Measurements from ENCODE around the gene SEPTIN5. TPM values are rescaled to one million over a fixed set of nuclear protein-coding genes. Genes with fewer than 3 reads are reported as not detected.

Gene SEPTIN5
- total and polyA plus RNA-seq, 12 donors: 3.7 to 73.4 (median 14.9) TPM

DNA sequence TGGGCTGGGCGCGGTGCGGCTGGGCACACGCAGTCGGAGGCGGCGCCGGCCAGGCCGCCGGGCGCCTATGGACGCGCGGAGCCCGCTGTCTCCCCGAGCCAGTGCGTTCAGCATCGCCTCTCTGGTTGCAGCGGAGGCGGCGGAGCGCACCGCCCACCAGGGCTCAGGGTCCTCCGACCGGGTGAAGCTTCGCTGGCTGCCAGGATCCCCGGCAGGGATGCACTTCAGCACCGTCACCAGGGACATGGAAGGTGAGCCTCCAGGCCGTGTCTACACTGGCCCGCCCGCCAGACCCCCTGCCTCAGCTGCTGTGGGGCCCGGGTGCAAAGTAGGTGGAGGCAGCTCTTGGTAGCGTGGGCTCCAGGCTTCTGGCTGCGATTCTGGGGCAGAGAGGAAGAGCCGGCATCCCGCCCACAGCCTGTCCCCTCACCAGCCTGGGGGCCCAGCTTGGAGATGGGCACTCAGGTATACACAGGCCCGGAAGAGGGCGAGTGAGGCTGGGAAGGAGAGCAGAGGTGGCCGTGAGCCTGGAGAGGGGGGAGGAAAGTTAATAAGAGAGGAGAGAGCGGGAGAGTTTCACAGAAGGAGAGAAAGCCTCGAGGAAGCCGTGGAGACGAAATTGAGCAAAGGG, 45.2 kb downstream of the SEPTIN5 start:
- no peaks in the 10 kb centered on the region for H3K36me3 ChIP-seq (replicated peaks in 1 of 2)
- intact Hi-C loops (cut with DNase I): no loop called here
- H3K27me3 ChIP-seq: peaks cover 79% of the 10 kb centered on the region
- H3K4me1 ChIP-seq (replicated peaks in 1 of 2): peaks cover 5 to 8% of the 10 kb centered on the region in 2 donors
- no peak overlapping the region for H3K27ac ChIP-seq
- TF ChIP-seq, protein P1, sequence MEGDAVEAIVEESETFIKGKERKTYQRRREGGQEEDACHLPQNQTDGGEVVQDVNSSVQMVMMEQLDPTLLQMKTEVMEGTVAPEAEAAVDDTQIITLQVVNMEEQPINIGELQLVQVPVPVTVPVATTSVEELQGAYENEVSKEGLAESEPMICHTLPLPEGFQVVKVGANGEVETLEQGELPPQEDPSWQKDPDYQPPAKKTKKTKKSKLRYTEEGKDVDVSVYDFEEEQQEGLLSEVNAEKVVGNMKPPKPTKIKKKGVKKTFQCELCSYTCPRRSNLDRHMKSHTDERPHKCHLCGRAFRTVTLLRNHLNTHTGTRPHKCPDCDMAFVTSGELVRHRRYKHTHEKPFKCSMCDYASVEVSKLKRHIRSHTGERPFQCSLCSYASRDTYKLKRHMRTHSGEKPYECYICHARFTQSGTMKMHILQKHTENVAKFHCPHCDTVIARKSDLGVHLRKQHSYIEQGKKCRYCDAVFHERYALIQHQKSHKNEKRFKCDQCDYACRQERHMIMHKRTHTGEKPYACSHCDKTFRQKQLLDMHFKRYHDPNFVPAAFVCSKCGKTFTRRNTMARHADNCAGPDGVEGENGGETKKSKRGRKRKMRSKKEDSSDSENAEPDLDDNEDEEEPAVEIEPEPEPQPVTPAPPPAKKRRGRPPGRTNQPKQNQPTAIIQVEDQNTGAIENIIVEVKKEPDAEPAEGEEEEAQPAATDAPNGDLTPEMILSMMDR (IDR thresholded peaks at IDR 0.05): no peak
- no peak for TF ChIP-seq POLR2A (IDR thresholded peaks at IDR 0.05)
- WGBS, 4 donors: 20 to 24% (median 22%) methylated on average over 10 to 43 of the region's 43 CpGs
- H3K9me3 ChIP-seq (replicated peaks in 1 of 3): no peaks in the 10 kb centered on the region
- no peak for DNase-seq
- H3K4me3 ChIP-seq: no peak overlapping the region

DNA sequence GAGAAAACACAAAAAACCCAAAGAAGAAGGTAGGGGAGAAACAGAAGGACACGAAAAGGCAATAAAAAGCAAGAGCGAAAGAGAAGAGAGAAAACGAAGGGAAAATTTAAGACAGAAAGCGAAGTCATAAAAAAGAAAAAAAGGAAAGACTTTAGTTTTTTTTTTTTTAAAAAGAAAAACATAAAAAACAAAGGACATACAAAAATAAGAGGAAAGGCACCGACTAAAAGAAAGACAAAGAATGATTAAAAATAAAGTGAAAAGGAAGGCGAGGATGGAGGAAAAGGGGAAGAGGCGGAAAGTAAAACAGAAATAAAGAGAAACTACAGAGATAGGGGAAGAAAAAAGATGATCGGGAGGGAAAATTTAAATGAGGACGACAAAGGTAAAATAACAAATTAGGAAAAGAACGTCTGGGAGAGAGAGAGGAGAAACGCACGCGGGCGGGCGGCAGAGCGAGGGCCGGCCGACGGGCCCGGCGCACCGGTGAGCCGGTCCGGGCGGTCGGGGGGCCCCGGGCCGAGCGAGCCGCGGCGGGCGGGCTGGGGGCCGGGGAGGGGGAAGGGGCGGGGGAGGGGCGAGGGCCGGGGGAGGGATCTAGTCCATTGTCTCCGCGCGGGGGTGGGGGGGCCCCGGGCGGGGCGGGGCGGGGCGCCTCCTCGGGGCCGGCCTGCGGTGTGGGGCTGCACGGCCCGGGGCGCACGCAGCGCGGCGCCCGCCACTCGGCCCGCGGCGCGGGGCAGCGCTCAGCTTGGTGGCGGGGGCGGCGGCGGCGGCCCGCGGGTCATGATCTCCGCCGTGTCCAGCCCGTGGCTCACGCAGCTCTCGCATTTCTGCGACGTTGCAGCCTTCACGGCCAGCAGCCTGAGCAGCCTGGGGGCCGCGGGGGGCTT, 46.0 kb downstream of the SEPTIN5 start, which contains the start of gene TBX1:
Gene TBX1, plus strand, starts transcription at position 721 of the 893 bp plus-strand sequence. Its CDS starts 66 bp downstream, at position 787.
- Histone ChIP-seq H3K27me3 (peaks cover 78% of the 10 kb centered on the region), H3K4me3 (no peak within 1 kb of the TSS), H3K27ac (no peak within 1 kb of the TSS), H3K9me3 (replicated peaks in 1 of 3) (no peaks in the 10 kb centered on the region), H3K4me1 (replicated peaks in 1 of 2) (peaks cover 5 to 8% of the 10 kb centered on the region in 2 donors), H3K36me3 (replicated peaks in 1 of 2) (no peaks in the 10 kb centered on the region)
- no peak for DNase-seq
- intact Hi-C loops (cut with DNase I): no loop called here
- TF ChIP-seq POLR2A (IDR thresholded peaks at IDR 0.05): no peak
- TF ChIP-seq, protein P1 (IDR thresholded peaks at IDR 0.05): no peak
- WGBS, 4 donors: 6 to 17% (median 12%) methylated on average over 26 to 72 of the region's 79 CpGs

DNA sequence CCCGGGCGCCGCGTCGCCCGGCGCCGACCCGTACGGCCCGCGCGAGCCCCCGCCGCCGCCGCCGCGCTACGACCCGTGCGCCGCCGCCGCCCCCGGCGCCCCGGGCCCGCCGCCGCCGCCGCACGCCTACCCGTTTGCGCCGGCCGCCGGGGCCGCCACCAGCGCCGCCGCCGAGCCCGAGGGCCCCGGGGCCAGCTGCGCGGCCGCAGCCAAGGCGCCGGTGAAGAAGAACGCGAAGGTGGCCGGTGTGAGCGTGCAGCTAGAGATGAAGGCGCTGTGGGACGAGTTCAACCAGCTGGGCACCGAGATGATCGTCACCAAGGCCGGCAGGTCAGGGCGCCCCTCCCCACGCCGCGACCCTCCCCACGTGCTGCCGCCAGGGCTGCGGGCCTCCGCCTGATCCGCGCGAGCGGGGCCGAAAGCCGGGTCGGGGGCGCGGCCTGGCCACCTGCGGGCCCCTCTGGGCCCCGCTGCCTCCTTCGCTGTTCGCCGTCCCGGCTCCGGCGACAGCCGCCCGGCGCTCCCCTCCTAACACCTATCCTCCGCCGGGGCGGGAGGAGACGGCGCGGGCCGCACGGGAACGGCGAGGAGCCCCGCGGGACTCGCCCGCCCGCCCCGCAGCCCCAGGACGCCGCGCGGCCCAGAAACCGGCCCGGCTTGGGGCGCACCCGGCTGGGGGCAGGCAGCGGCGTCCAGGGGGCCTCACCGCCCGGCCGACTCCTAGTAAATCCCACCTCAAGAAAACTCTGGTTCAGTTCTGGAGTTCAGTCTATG, 46.8 kb downstream of the SEPTIN5 start:
- H3K9me3 ChIP-seq (replicated peaks in 1 of 3): no peaks in the 10 kb centered on the region
- no peak for TF ChIP-seq POLR2A (IDR thresholded peaks at IDR 0.05)
- TF ChIP-seq, protein P1 (IDR thresholded peaks at IDR 0.05): no peak
- peaks cover 76% of the 10 kb centered on the region for H3K27me3 ChIP-seq
- no peaks in the 10 kb centered on the region for H3K36me3 ChIP-seq (replicated peaks in 1 of 2)
- H3K4me1 ChIP-seq (replicated peaks in 1 of 2): peaks cover 5 to 8% of the 10 kb centered on the region in 2 donors
- no peak overlapping the region for H3K4me3 ChIP-seq
- intact Hi-C loops (cut with DNase I): no loop called here
- no peak overlapping the region for H3K27ac ChIP-seq
- no peak for DNase-seq
- WGBS, 4 donors: 22 to 67% (median 34%) methylated on average over 3 to 115 of the region's 117 CpGs
